ENCODE data around the gene GATB.

Gene GATB
- long read RNA-seq, transcript GATB-201 (13 exons, 2,385 nt): major isoform, 244 of 277 reads
- long read RNA-seq, partial matches to known transcripts: 7 of 277 reads
- long read RNA-seq, other reads (novel, unspliced or antisense): 26 of 277 reads

- TF ChIP-seq POLR2AphosphoS5 (IDR thresholded peaks at IDR 0.05; ENCODE audit: low read depth) (peak; percentile 88), GABPA (IDR thresholded peaks at IDR 0.05; ENCODE audit: low read depth) (peak; percentile 91), REST (IDR thresholded peaks at IDR 0.05; ENCODE audit: insufficient replicate concordance, low read depth) (peak; percentile 48), CTCF (IDR thresholded peaks at IDR 0.05; ENCODE audit: insufficient read depth, low read length) (no peak), SPI1 (IDR thresholded peaks at IDR 0.05; ENCODE audit: borderline replicate concordance, low read depth) (peak; percentile 5; the same call in 1 of the 2 replicates)
- no peaks in the 10 kb centered on the region for H3K27me3 ChIP-seq (ENCODE audit: insufficient read depth, poor library complexity, severe bottlenecking)
- DNase-seq (ENCODE audit: low read depth in 1 of 2, low spot score in 1 of 2): peak; percentile 84 to 97
- H3K27ac ChIP-seq (replicated peaks): peak within 1 kb of the TSS; percentile 81
- peak within 1 kb of the TSS; percentile 88 for H3K4me3 ChIP-seq (replicated peaks; ENCODE audit: insufficient read depth, low read length)
Measured at GRCh38 chr4:151760712-151761661, at the start of gene GATB. GATB (minus strand) TSS chr4:151761007; CDS start chr4:151760982, 25 bp downstream.

GRCh38 chr4:151810476-151810875 is 49.7 kb upstream of the GATB start:
- DNase-seq (ENCODE audit: low read depth in 1 of 2, low spot score in 1 of 2): no peak
- no peak for TF ChIP-seq GABPA (IDR thresholded peaks at IDR 0.05; ENCODE audit: low read depth)
- no peak for TF ChIP-seq REST (IDR thresholded peaks at IDR 0.05; ENCODE audit: insufficient replicate concordance, low read depth)
- TF ChIP-seq SPI1 (IDR thresholded peaks at IDR 0.05; ENCODE audit: borderline replicate concordance, low read depth): no peak
- TF ChIP-seq CTCF (IDR thresholded peaks at IDR 0.05; ENCODE audit: insufficient read depth, low read length): no peak
- TF ChIP-seq POLR2AphosphoS5 (IDR thresholded peaks at IDR 0.05; ENCODE audit: low read depth): no peak
- no peak overlapping the region for H3K27ac ChIP-seq (replicated peaks)
- no peak overlapping the region for H3K4me3 ChIP-seq (replicated peaks; ENCODE audit: insufficient read depth, low read length)
- no peaks in the 10 kb centered on the region for H3K27me3 ChIP-seq (ENCODE audit: insufficient read depth, poor library complexity, severe bottlenecking)

GRCh38 chr4:151809716-151810115 is 48.9 kb upstream of the GATB start:
- no peak overlapping the region for H3K4me3 ChIP-seq (replicated peaks; ENCODE audit: insufficient read depth, low read length)
- H3K27me3 ChIP-seq (ENCODE audit: insufficient read depth, poor library complexity, severe bottlenecking): no peaks in the 10 kb centered on the region
- TF ChIP-seq GABPA (IDR thresholded peaks at IDR 0.05; ENCODE audit: low read depth): no peak
- TF ChIP-seq POLR2AphosphoS5 (IDR thresholded peaks at IDR 0.05; ENCODE audit: low read depth): no peak
- no peak for TF ChIP-seq CTCF (IDR thresholded peaks at IDR 0.05; ENCODE audit: insufficient read depth, low read length)
- TF ChIP-seq SPI1 (IDR thresholded peaks at IDR 0.05; ENCODE audit: borderline replicate concordance, low read depth): no peak
- TF ChIP-seq REST (IDR thresholded peaks at IDR 0.05; ENCODE audit: insufficient replicate concordance, low read depth): no peak
- DNase-seq (ENCODE audit: low read depth in 1 of 2, low spot score in 1 of 2): no peak
- H3K27ac ChIP-seq (replicated peaks): no peak overlapping the region

Measured in HL-60 (cell line).